ENCODE data around the gene TMEM53. TPM values are rescaled to one million over a fixed set of nuclear protein-coding genes. Genes with fewer than 3 reads are reported as not detected.

Gene TMEM53
- total and polyA plus RNA-seq, 2 of the 8 experiments (the other 6 are each of a cell fraction or from before 2014, with no cell fraction given) = 6.7 to 27.9 TPM

- H3K4me2 ChIP-seq (ENCODE audit: insufficient read depth in 1 of 2, low read depth in 2 of 2, low read length in 2 of 2) = no peak overlapping the region
- FAIRE-seq (no peak), DNase-seq (ENCODE audit: low read depth in 1 of 2, low spot score in 2 of 2) (no peak)
- no peak overlapping the region for H2BK120ac ChIP-seq (replicated peaks; ENCODE audit: low read depth, low read length)
- H2BK5ac ChIP-seq (ENCODE audit: low read depth, low read length) = no peak overlapping the region
- no peak overlapping the region for H3K4me3 ChIP-seq (ENCODE audit: extremely low read depth in 1 of 4, insufficient read depth in 2 of 4, low read depth in 3 of 4, low read length in 4 of 4)
- H3K18ac ChIP-seq (ENCODE audit: extremely low read depth, low read length) = no peak overlapping the region
- H4K20me1 ChIP-seq (replicated peaks in 1 of 2; ENCODE audit: control insufficient read depth in 1 of 2, insufficient read depth in 2 of 2, low read length in 2 of 2) = no peaks in the 10 kb centered on the region
- no peak overlapping the region for H3K4ac ChIP-seq (replicated peaks; ENCODE audit: insufficient read length, low read depth, low read length)
- no peak overlapping the region for H3K9ac ChIP-seq (replicated peaks in 1 of 4; ENCODE audit: extremely low read depth in 1 of 4, low read depth in 3 of 4, low read length in 3 of 4)
- H3K27ac ChIP-seq (ENCODE audit: low read depth, low read length) = no peak overlapping the region
- no peak overlapping the region for H2AFZ ChIP-seq (ENCODE audit: low read length)
- no peaks in the 10 kb centered on the region; a peak in 1 of 8 replicates for H3K36me3 ChIP-seq (ENCODE audit: control insufficient read depth in 2 of 4, insufficient read depth in 4 of 4, low read length in 3 of 4)
- H3K27me3 ChIP-seq (replicated peaks in 1 of 4; ENCODE audit: control insufficient read depth in 3 of 4, extremely low read depth in 1 of 4, insufficient read depth in 3 of 4, low read length in 3 of 4) = no peaks in the 10 kb centered on the region
- no peak overlapping the region for H4K8ac ChIP-seq (ENCODE audit: extremely low read depth, insufficient read depth, low read length)
- no peak overlapping the region for H3K56ac ChIP-seq (replicated peaks; ENCODE audit: insufficient read length, low read depth, low read length)
- H3K4me1 ChIP-seq (replicated peaks in 1 of 4; ENCODE audit: control insufficient read depth in 3 of 4, insufficient read depth in 4 of 4, low read length in 3 of 4) = peaks cover 0 to 2% (median 0%) of the 10 kb centered on the region in 4 experiments; a peak in 3 of 7 replicates
- no peaks in the 10 kb centered on the region for H3K23me2 ChIP-seq (ENCODE audit: low read depth, low read length)
- no peak overlapping the region for H3K14ac ChIP-seq (ENCODE audit: insufficient read length)
- H2BK12ac ChIP-seq (ENCODE audit: low read depth, low read length) = no peak overlapping the region
- POLR2A ChIA-PET (ENCODE audit: partially characterized antibody) = interaction anchor here (0.9 to 1.6 kb wide), 4 partner anchors 9 to 17 kb away, joined by 3 to 4 read pairs (median 4); partner anchors contain the start of genes ARMH1 and TMEM53
- H2BK15ac ChIP-seq (ENCODE audit: low read length) = no peak overlapping the region
- no peaks in the 10 kb centered on the region for H3K79me2 ChIP-seq (ENCODE audit: control insufficient read depth in 1 of 2, insufficient read depth in 2 of 2, low read length in 2 of 2)
- no peak overlapping the region for H4K5ac ChIP-seq (ENCODE audit: insufficient read length, low read depth, low read length)
- H3K23ac ChIP-seq (ENCODE audit: insufficient read length) = no peak overlapping the region
- no peak overlapping the region for H2BK20ac ChIP-seq (ENCODE audit: low read length)
- 78% methylated on average over 2 of the region's 4 CpGs; no CpG with 5 or more reads in 1 of the 2 experiments for WGBS, 2 experiments (ENCODE audit: extremely low coverage in 1 of 2, insufficient coverage in 1 of 2, insufficient read length in 1 of 2, insufficient replicate concordance in 2 of 2, low coverage in 1 of 2, low lambda C conversion rate in 2 of 2, missing lambda C conversion rate in 1 of 2)
- H2AK5ac ChIP-seq (ENCODE audit: low read depth, low read length) = no peak overlapping the region
- no peaks in the 10 kb centered on the region for H3K9me3 ChIP-seq (ENCODE audit: insufficient read depth in 2 of 2, low read depth in 1 of 2, low read length in 1 of 2)
- no peaks in the 10 kb centered on the region for H3K79me1 ChIP-seq (ENCODE audit: low read depth, low read length)
- CTCF ChIA-PET (ENCODE audit: partially characterized antibody) = interaction anchor here (0.6 to 7.6 kb wide), 8 partner anchors 8 to 901 kb away, joined by 3 to 45 read pairs (median 3); no protein-coding TSS in a partner anchor
- H4K91ac ChIP-seq (replicated peaks; ENCODE audit: insufficient read length, low read length) = no peak overlapping the region
- no peak for TF ChIP-seq MAX (IDR thresholded peaks at IDR 0.05)
- no peak for TF ChIP-seq RNF2 (IDR thresholded peaks at IDR 0.05; ENCODE audit: borderline replicate concordance, low read depth, low read length, missing control alignments, poor library complexity, severe bottlenecking)
- TF ChIP-seq RXRA (IDR thresholded peaks at IDR 0.05; ENCODE audit: insufficient read depth, low read depth, low read length) = no peak
- no peak for TF ChIP-seq ATF2 (IDR thresholded peaks at IDR 0.05; ENCODE audit: low read length)
- TF ChIP-seq BACH1 (IDR thresholded peaks at IDR 0.05; ENCODE audit: low read length) = no peak
- TF ChIP-seq SP2 (IDR thresholded peaks at IDR 0.05; ENCODE audit: low read length) = no peak
These were observed 14.7 kb downstream of the TMEM53 start for GRCh38 chr1:44659566-44659965.

Measured in H1 (cell line).